NCI-H2171 treated with DMSO at 0.1 percent for 48 hours (cell line): Measurements from ENCODE around the gene NRG3.
"Not testable (repeated sequence)": the region's sequence is repeated elsewhere in the genome, so short reads cannot be mapped to it uniquely, and the experiment has no call there.

Source experiments
- DNase-seq: peaks from one replicate; lab custom pipeline; 2025; lab: John Stamatoyannopoulos, UW

NRG3 gene

GRCh38 chr10:81959016-81959415, 84.0 kb downstream of the NRG3 start:
- no peak for DNase-seq

- DNase-seq: no peak
Observed at GRCh38 chr10:81961451-81962184, 86.6 kb downstream of the NRG3 start.

GRCh38 chr10:81963606-81964005, 88.6 kb downstream of the NRG3 start:
- no peak for DNase-seq

GRCh38 chr10:81967716-81968115, 92.7 kb downstream of the NRG3 start:
- no peak for DNase-seq

GRCh38 chr10:81969136-81969535, 94.1 kb downstream of the NRG3 start:
- peak; percentile 17 for DNase-seq

- no peak for DNase-seq
Observed at GRCh38 chr10:81978238-81978637, 103.2 kb downstream of the NRG3 start.

- DNase-seq: no peak
Observed at GRCh38 chr10:81981724-81982123, 106.7 kb downstream of the NRG3 start.

GRCh38 chr10:81984428-81984827, 109.4 kb downstream of the NRG3 start:
- DNase-seq: no peak

GRCh38 chr10:81995254-81995653, 120.3 kb downstream of the NRG3 start:
- no peak for DNase-seq

GRCh38 chr10:81996927-81997326, 121.9 kb downstream of the NRG3 start:
- DNase-seq: no peak

GRCh38 chr10:82020999-82021398, 146.0 kb downstream of the NRG3 start:
- DNase-seq: no peak

- no peak for DNase-seq
Observed at GRCh38 chr10:82027711-82028110, 152.7 kb downstream of the NRG3 start.

- no peak for DNase-seq
Observed at GRCh38 chr10:82037076-82037475, 162.1 kb downstream of the NRG3 start.

GRCh38 chr10:82038587-82038986, 163.6 kb downstream of the NRG3 start:
- no peak for DNase-seq

- no peak for DNase-seq
Observed at GRCh38 chr10:82040336-82040735, 165.3 kb downstream of the NRG3 start.

- no peak for DNase-seq
Observed at GRCh38 chr10:82041018-82041417, 166.0 kb downstream of the NRG3 start.

GRCh38 chr10:82056391-82056790, 181.4 kb downstream of the NRG3 start:
- no peak for DNase-seq

GRCh38 chr10:82067192-82067591, 192.2 kb downstream of the NRG3 start:
- DNase-seq: not testable (repeated sequence)

GRCh38 chr10:82068501-82068900, 193.5 kb downstream of the NRG3 start:
- no peak for DNase-seq

GRCh38 chr10:82071231-82071630, 196.2 kb downstream of the NRG3 start:
- DNase-seq: no peak

GRCh38 chr10:82072124-82072523, 197.1 kb downstream of the NRG3 start:
- DNase-seq: no peak

- DNase-seq: no peak
Observed at GRCh38 chr10:82075605-82076004, 200.6 kb downstream of the NRG3 start.

- no peak for DNase-seq
Observed at GRCh38 chr10:82084496-82084895, 209.5 kb downstream of the NRG3 start.

- no peak for DNase-seq
Observed at GRCh38 chr10:82084904-82085303, 209.9 kb downstream of the NRG3 start.
